ENCODE results near the gene XAGE2. TPM values are rescaled to one million over a fixed set of nuclear protein-coding genes. Genes with fewer than 3 reads are reported as not detected.

Gene XAGE2
- total RNA-seq, 1 donor from 2014 or later, result 5.2 TPM

DNA sequence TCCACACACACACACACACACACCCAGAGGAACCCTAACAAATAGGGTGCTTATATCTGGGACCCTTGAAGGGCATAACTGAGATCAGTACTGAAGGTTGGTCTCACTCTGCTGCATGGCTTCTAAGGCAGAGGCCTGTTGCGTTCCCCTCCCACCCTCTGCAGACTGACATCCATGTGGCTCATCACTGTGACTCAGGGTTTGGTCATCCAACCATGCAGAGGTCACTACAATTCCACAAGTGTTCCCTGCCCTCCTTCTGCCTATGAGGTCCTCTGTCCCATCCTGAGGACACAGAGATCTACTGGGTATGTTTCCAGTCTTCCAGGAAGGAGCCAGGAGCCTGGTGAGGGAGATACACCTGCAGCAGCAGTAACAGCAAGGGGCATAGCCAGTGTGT is 55.8 kb downstream of the XAGE2 start:
- intact Hi-C loops (cut with DNase I), result no loop called here
- no peaks in the 10 kb centered on the region for H3K9me3 ChIP-seq
- TF ChIP-seq, protein P1, sequence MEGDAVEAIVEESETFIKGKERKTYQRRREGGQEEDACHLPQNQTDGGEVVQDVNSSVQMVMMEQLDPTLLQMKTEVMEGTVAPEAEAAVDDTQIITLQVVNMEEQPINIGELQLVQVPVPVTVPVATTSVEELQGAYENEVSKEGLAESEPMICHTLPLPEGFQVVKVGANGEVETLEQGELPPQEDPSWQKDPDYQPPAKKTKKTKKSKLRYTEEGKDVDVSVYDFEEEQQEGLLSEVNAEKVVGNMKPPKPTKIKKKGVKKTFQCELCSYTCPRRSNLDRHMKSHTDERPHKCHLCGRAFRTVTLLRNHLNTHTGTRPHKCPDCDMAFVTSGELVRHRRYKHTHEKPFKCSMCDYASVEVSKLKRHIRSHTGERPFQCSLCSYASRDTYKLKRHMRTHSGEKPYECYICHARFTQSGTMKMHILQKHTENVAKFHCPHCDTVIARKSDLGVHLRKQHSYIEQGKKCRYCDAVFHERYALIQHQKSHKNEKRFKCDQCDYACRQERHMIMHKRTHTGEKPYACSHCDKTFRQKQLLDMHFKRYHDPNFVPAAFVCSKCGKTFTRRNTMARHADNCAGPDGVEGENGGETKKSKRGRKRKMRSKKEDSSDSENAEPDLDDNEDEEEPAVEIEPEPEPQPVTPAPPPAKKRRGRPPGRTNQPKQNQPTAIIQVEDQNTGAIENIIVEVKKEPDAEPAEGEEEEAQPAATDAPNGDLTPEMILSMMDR (IDR thresholded peaks at IDR 0.05), result no peak
- H3K4me3 ChIP-seq, result no peak overlapping the region
- H3K27me3 ChIP-seq, result no peaks in the 10 kb centered on the region
- DNase-seq (no peak), ATAC-seq (no peak)
- H3K4me1 ChIP-seq, result no peaks in the 10 kb centered on the region
- no peaks in the 10 kb centered on the region for H3K36me3 ChIP-seq
- no peak overlapping the region for H3K27ac ChIP-seq

Small RNA genes within 50 kb of the gene (microRNA-seq; reads per million reads assigned to microRNA genes)
- gene MIR8088 (ENCODE audit: borderline microRNAs expressed), result not detected

Other genes starting within 250 kb of the XAGE2 start
- gene MAGED4, start 184.1 kb upstream of the XAGE2 start, total RNA-seq, result 2.1 TPM
- gene XAGE1A, start 126.8 kb downstream of the XAGE2 start, total RNA-seq, result 0.75 TPM
- 1.2 TPM for gene XAGE1B, start 148.0 kb downstream of the XAGE2 start, total RNA-seq